DMS53 treated with DMSO at 0.1 percent for 48 hours (cell line): ENCODE data around the gene OBSCN.
"Not testable (repeated sequence)": the region's sequence is repeated elsewhere in the genome, so short reads cannot be mapped to it uniquely, and the experiment has no call there.

Experiments
- DNase-seq: peaks from one replicate; lab custom pipeline; 2025; ENCODE audit not compliant: unreplicated experiment; lab: John Stamatoyannopoulos, UW

Gene OBSCN

GRCh38 chr1:228252476-228252875 is 44.6 kb downstream of the OBSCN start:
- not testable (repeated sequence) for DNase-seq

GRCh38 chr1:228256626-228257375 is 49.0 kb downstream of the OBSCN start:
- DNase-seq = no peak

GRCh38 chr1:228258486-228258885 is 50.6 kb downstream of the OBSCN start:
- DNase-seq = no peak

- no peak for DNase-seq
Measured at GRCh38 chr1:228259368-228259894, 51.6 kb downstream of the OBSCN start.

- no peak for DNase-seq
Measured at GRCh38 chr1:228259951-228260350, 52.1 kb downstream of the OBSCN start.

- no peak for DNase-seq
Measured at GRCh38 chr1:228261706-228262105, 53.9 kb downstream of the OBSCN start.

GRCh38 chr1:228262475-228262874 is 54.6 kb downstream of the OBSCN start:
- DNase-seq = no peak

- DNase-seq = no peak
Measured at GRCh38 chr1:228263636-228264035, 55.8 kb downstream of the OBSCN start.

GRCh38 chr1:228264090-228264829 is 56.4 kb downstream of the OBSCN start:
- no peak for DNase-seq

GRCh38 chr1:228265167-228265566 is 57.3 kb downstream of the OBSCN start:
- DNase-seq = no peak

- DNase-seq = no peak
Measured at GRCh38 chr1:228267962-228268880, 60.4 kb downstream of the OBSCN start.

- no peak for DNase-seq
Measured at GRCh38 chr1:228268881-228269265, 61.0 kb downstream of the OBSCN start.

- DNase-seq = not testable (repeated sequence)
Measured at GRCh38 chr1:228269431-228269830, 61.6 kb downstream of the OBSCN start.

GRCh38 chr1:228270032-228270431 is 62.2 kb downstream of the OBSCN start:
- no peak for DNase-seq

GRCh38 chr1:228271701-228272251 is 63.9 kb downstream of the OBSCN start:
- no peak for DNase-seq

- no peak for DNase-seq
Measured at GRCh38 chr1:228272331-228272791, 64.5 kb downstream of the OBSCN start.

GRCh38 chr1:228272831-228273571 is 65.2 kb downstream of the OBSCN start:
- no peak for DNase-seq

GRCh38 chr1:228273720-228274451 is 66.0 kb downstream of the OBSCN start:
- no peak for DNase-seq

GRCh38 chr1:228274452-228275178 is 66.8 kb downstream of the OBSCN start:
- DNase-seq = no peak
